Gastroesophageal sphincter (tissue), 3 donors: ENCODE data around the gene MYOG.

ENCODE experiments used
- CTCF ChIP-seq, 4 experiments: fragments of 200-600 bp in 2 of 4; fragments of 450-650 bp in 2 of 4; sonication (generic) in 1 of 4; IDR thresholded peaks; one replicate each; pipeline ENCODE4 v1.5.1; 2017 to 2019; ENCODE audit warnings: antibody characterized with exemption in 4 of 4, mild to moderate bottlenecking in 2 of 4, moderate library complexity in 2 of 4
- EP300 ChIP-seq: sonication (generic); formaldehyde crosslinking; IDR thresholded peaks from one replicate; pipeline ENCODE4 v1.6.1; 2017; ENCODE audit warnings: antibody characterized with exemption, mild to moderate bottlenecking
- POLR2A ChIP-seq, 2 donors: fragments of 450-650 bp; IDR thresholded peaks; one replicate each; pipeline ENCODE4 v1.6.1; 2017; ENCODE audit warnings: antibody characterized with exemption in 2 of 2, mild to moderate bottlenecking in 2 of 2, moderate library complexity in 1 of 2

- TF ChIP-seq POLR2A (IDR thresholded peaks at IDR 0.05) = no peak
- TF ChIP-seq EP300 = no peak
- no peak for TF ChIP-seq CTCF (IDR thresholded peaks at IDR 0.05)
These were observed 48.2 kb downstream of the MYOG start for GRCh38 chr1:203037509-203038190.
